Embryonic facial prominence (tissue), 1 donor: ENCODE results near the gene EXOC2.

Experiments used
- DNase-seq: peaks from one replicate; pipeline ENCODE4 v3.0.0-alpha.2; 2016; ENCODE audit errors: extremely low spot score

Gene EXOC2

DNA sequence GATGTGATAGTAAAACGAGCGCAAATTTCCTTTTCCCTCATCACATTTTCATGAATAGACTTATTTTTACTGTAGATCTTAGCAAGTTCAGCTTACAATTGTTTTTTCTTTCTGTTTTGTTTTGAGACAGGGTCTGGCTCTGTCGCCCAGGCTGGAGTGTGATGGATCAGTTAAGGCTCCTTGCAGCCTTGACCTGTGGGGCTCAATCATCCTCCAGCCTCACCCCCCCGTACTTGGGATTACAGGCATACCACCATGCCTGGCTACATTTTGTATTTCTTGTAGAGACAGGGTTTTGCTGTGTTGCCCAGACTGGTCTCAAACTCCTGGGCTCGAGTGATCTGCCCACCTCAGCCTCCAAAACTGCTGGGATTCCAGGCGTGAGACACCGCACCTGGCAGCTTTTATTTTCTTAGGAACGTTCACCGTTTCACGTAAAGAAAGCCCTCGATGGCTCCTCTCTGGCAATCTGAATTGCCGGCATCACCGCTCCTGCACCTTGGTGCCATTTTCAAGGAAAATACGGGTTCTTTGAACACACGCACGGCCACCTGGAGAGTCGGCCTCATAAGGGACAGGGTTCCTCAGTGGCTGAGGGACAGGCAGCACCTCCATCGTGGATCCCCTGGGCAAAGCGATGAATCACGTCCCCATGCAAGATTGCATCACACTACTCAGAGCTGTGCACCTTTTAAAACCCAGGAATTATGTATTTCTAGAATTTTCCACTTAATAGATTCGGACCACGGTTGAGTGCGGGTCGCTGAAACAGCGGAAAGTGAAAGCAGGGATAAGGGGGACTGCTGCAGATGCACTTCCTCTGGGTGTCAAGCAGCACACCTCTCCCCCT lies 222.7 kb downstream of the EXOC2 start:
- no peak for DNase-seq

GRCh38 chr6:467671-468082 lies 225.3 kb downstream of the EXOC2 start:
- DNase-seq, result no peak

DNA sequence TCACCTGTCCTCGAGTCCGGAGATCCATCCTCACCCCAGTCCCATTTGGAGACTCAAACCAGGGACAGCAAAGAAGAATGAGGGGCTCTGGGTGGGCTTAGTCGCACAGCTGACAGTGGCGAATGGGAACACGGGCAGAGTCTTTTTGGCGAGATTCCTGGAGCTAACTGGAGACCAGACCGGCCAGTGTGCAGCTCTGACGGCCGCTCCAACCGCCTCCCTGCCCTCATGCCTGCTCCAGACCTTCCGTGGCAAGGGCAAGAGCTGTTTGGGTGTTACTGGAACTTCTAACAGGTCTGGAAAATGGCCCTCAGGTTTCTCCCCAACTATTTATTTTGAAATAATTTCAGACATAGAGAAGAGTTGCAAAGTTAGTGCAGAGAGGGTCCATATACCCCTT lies 225.8 kb downstream of the EXOC2 start:
- DNase-seq, result no peak

- DNase-seq, result no peak
These were observed 226.4 kb downstream of the EXOC2 start for GRCh38 chr6:466564-466963.

DNA sequence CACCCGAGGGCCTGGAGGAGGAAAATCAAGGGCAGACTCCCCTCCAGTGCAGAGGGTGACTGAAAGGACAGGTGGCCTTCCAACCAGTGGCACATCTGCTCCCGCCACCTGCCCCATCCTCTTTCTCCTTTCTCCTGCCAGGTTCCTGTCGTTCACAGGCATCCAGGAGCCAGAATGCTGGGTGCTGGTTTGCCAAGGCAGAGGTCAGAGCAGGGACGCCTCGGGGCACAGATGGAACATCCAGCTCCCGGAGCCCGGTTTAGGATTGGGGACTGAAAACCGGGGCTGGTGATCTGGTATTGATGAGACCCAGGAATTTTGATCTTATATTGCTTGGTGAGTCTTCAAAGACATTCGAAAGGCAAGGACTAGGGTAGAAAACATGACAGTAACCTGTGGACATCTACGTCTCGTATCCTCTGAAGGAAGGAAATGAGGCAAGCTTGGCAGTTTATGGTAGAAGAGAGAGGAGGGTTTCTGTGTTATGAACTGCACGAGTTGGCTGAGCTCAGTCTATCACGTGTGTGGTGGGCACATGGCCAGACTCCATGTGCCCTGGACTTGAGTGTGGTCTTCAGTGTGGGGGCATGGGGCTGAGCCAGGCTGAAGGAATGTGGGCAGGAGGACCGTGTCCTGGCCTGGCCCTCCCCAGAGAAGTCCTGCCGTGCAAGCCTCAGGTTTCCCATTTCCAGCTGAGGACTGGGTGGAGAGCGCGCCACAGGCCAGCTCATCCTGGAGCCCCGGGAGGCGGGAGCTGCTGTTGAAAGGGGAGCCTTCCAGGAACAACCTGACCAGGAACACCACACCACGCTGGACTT lies 227.2 kb downstream of the EXOC2 start:
- no peak for DNase-seq

DNA sequence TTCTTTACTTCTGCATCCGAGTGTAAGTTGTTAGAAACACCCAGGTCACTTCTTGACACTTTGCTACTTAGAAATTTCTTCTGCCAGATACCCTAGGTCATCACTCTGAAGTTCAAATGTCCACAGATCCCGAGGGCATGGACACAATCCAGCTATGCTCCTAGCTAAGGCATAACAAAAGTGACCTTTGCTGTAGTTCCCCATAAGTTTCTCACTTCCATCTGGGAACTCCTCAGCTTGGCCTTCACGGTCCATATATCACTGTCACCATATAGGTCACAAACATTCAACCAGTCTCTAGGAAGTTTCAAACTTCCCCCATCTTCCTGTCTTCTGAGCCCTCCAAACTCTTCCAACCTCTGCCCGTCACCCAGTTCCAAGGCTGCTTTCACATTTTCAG lies 236.1 kb downstream of the EXOC2 start:
- no peak for DNase-seq

- no peak for DNase-seq
These were observed 236.5 kb downstream of the EXOC2 start for GRCh38 chr6:456358-456867.

DNA sequence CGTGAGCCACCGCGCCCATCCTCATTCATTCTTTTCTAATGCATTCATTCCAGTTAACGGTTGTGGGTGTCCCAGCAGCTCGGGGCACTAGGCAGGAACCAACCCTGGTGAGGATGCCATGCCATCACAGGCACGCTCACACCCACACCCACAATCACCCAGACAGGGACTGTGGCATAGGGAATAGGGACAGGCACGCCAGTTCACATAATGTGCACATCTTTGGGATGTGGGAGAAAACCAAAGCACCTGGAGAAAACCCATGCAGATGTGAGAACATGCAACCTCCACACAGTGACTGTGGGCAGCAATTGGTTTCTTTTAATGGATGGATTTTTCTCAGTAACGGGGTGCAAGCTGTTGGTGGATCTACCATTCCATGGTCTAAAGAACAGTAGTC lies 237.1 kb downstream of the EXOC2 start:
- DNase-seq, result no peak

DNA sequence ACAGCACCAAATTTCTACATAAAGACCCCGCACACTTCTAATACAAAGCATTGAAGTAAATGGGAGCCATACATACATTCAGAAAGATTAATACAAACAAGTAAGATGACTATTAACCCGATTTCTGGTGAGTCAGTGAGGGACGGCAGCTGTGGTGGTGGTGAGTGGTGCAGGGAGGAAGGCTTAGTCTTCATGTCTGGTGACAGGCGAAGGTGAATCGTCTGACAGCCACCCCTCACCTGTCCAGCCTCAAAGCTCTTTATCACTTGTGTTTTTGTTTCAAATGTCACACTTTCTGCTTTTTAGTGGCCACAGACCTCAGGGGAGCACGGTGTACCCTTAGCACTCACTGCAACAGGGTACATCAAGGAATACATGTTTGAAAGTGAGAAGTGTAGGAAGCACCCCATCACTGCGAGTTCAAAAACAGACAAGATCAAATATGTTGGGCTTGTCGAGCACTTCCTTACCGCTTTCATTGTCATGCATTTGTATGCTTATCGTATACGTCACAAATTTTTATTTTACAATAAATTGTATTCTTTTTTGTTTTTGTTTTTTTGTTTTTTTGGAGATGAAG lies 237.8 kb downstream of the EXOC2 start:
- no peak for DNase-seq

DNA sequence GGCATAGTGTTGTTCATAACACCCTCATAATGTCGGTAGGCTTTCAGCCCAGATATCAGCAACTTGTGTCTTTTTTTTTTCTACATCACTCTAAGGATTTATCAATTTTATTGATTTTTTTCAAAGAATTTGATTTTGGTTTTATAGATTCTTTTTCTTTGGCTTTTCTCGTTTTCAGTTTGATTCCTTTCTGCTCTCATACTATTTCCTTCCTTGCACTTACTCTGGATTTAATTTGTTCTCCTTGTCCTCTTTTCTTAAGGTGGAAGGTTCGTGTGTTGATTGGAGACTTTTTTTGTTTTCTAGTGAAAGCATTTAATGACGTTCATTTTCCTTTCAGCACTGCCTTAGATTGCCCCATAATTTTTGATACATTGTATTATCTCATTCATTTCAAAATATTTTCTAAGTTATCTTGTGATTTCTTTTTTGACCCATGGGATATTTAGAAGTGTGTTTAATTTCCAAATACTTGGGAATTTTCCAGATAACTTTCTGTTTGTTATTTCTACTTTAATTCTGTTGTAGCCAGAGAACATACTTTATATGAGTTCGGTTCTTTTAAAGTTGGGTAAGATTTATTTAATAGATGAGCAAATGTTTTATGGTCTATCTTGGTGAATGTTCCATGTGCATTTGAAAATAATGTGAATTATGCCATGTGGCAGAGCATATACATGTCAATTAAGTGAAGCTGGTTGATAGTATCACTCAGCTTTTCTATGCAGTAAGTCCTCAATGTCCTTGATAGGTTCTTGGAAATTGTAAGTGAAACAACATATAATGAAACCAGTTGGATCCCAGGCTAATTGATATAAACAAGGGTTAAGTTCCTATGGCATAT lies 238.6 kb downstream of the EXOC2 start:
- no peak for DNase-seq

- no peak for DNase-seq
These were observed 239.8 kb downstream of the EXOC2 start for GRCh38 chr6:453152-453551.

DNA sequence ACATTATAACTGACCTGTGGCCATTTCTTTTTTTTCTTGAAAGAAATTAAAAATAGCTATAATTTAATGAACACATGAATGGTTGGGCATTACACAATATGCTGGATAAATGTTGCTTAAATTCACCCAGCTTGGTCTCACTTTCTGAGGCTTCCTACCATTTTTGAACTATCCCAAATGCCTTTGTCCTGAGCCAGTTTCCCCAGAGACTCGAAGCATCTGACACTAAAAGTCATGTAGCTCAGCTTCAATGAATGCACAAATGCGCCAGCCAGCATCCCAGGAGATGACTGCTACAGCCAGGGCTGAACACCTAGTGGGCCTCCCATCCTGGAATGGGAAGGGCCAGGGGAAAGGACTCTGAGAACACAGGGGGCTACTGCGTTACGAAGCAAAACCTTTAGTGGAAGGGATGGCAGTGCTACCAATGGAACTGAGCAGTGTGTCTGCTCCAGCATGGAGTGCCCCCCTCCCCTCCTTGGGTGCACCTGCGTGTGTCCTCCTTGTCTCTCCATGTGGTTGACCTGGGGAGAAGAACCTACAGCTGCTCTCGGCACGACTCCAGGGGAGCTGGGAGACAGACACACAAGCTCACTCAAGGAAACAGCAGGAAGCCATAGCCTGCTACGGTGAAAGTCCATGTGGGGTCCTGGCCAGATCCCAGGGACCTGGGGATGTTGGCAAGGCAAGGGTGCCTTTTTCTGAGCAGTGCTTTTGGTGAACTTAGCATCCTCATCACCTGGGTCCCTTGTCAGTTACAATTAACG lies 240.5 kb downstream of the EXOC2 start:
- DNase-seq, result no peak

- no peak for DNase-seq
These were observed 241.1 kb downstream of the EXOC2 start for GRCh38 chr6:451847-452246.

- DNase-seq, result no peak
These were observed 241.6 kb downstream of the EXOC2 start for GRCh38 chr6:451336-451735.

DNA sequence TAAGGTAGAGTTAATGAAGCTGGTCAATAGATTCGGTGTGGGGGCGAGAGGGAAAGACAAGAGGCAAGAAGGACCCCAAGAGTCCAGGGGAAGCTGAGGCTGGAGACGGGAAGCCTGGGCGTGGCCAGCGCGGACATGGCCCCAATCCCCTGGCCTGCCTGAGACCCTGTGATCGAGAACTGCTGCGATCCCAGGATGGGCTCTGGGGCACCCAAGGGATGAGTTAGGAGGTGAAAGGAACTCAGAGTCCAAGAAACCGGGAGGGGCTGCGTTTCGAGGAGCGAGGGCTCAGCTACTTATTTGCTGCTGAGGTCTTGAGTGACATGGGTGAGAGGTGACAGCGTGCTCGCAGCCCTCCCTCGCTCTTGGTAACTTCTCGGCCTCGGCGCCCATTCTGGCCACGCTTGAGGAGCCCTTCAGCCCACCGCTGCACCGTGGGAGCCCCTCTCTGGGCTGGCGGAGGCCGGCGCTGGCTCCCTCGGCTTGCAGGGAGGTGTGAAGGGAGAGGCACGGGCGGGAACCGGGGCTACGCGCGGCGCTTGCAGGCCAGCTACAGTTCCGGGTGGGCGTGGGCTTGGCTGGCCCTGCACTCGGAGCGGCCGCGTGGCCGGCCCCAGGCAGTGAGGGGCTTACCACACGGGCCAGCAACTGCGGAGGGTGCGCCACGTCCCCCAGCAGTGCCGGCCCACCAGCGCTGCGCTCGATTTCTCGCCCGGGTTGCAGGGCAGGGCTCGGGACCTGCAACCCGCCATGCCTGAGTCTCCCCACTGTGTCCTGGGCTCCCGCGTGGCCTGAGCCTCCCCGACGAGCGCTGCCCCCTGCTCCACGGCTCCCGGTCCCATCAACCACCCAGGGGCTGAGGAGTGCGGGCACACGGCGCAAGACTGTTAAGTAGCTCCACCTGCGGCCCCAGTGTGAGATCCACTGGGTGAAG lies 243.2 kb downstream of the EXOC2 start:
- DNase-seq, result no peak

- no peak for DNase-seq
These were observed 243.9 kb downstream of the EXOC2 start for GRCh38 chr6:449057-449430.

DNA sequence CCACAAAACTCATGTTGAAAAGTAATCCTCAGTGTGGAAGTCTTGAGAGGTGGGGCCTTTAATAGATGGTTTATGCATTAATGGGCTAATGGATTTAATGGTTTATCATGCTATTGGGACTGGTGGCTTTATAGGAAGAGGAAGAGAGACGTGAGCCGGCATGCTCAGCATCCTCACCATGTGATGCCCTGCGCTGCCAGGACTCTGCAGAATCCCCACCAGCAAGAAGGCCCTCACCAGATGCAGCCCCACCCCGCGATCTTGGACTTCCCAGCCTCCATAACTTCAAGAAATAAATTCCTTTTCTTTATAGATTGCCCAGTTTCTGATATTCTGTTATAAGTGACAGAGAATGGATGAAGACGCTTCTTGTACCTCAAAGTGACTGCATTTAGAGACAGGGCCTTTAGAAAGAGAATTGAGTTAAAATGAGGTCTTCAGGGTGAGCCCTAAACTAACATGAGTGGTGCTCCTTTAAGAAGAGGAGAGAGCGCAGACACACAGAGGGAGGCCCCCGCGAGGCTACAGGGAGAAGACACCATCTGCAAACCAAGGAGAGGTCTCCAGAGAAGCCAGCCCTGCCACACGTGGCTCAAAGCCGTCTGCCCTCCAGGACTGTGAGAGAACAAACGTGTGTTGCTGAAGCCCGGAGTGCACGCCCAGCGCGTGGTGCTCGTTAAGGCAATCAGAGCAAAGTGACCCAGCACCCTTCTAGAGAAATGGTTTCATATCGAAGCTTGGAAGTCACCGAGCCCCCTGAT lies 244.5 kb downstream of the EXOC2 start:
- no peak for DNase-seq

GRCh38 chr6:447381-448165 lies 245.4 kb downstream of the EXOC2 start:
- no peak for DNase-seq
